ENCODE results near the gene KXD1. TPM values are rescaled to one million over a fixed set of nuclear protein-coding genes. Genes with fewer than 3 reads are reported as not detected.

The KXD1 gene
- total and polyA plus RNA-seq, 3 donors from 2014 or later = 124 to 163 (median 133) TPM

DNA sequence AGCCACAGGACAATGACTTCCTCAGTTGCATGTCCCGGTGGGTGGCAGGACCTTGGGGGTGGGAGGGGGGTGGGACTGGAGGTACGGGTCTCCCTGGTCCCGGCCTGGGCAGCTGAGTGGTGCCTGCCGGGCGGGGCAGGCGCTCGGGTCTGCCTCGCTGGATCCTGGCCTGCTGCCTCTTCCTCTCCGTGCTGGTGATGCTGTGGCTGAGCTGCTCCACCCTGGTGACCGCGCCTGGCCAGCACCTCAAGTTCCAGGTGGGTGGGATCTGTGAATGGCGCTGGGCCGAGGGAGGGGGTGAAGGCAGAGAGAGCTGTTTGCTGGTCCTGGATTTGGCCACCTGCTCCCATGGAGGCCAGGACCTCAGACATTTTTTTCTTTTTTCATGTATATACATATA is 60.6 kb downstream of the KXD1 start:
- intact Hi-C loops (cut with DNase I; ENCODE audit: low total_unique reads) = no loop called here
- Histone ChIP-seq H3K36me3 (ENCODE audit: low read depth, missing control alignments) (no peaks in the 10 kb centered on the region), H3K9me3 (no peaks in the 10 kb centered on the region), H3K27ac (no peak overlapping the region), H3K4me1 (no peaks in the 10 kb centered on the region), H3K27me3 (no peaks in the 10 kb centered on the region), H3K4me3 (no peak overlapping the region)
- TF ChIP-seq, protein P1, sequence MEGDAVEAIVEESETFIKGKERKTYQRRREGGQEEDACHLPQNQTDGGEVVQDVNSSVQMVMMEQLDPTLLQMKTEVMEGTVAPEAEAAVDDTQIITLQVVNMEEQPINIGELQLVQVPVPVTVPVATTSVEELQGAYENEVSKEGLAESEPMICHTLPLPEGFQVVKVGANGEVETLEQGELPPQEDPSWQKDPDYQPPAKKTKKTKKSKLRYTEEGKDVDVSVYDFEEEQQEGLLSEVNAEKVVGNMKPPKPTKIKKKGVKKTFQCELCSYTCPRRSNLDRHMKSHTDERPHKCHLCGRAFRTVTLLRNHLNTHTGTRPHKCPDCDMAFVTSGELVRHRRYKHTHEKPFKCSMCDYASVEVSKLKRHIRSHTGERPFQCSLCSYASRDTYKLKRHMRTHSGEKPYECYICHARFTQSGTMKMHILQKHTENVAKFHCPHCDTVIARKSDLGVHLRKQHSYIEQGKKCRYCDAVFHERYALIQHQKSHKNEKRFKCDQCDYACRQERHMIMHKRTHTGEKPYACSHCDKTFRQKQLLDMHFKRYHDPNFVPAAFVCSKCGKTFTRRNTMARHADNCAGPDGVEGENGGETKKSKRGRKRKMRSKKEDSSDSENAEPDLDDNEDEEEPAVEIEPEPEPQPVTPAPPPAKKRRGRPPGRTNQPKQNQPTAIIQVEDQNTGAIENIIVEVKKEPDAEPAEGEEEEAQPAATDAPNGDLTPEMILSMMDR (IDR thresholded peaks at IDR 0.05) = no peak
- no peak for TF ChIP-seq POLR2A (IDR thresholded peaks at IDR 0.05)
- 97 to 99% methylated on average over 13 of the region's 13 CpGs for WGBS, 2 donors
- DNase-seq = no peak

Other genes with a start within 250 kb of the KXD1 start
- 100 to 1,000 TPM; 212 to 241 TPM for gene LSM4, start 234.8 kb upstream of the KXD1 start, total RNA-seq
- 196 TPM for gene LSM4, start 234.8 kb upstream of the KXD1 start, polyA plus RNA-seq (ENCODE audit: insufficient read depth, low read depth, low replicate concordance)
- gene PGPEP1, start 217.3 kb upstream of the KXD1 start, total RNA-seq = 10 to 100 TPM; 12.4 to 16.2 TPM
- gene PGPEP1, start 217.3 kb upstream of the KXD1 start, polyA plus RNA-seq (ENCODE audit: insufficient read depth, low read depth, low replicate concordance) = 10.8 TPM
- gene GDF15, start 171.7 kb upstream of the KXD1 start, total RNA-seq = 1 to 10 TPM in 1 of 2 donors, under 1 TPM in 1; 0.93 to 2.5 TPM
- gene GDF15, start 171.7 kb upstream of the KXD1 start, polyA plus RNA-seq (ENCODE audit: insufficient read depth, low read depth, low replicate concordance) = 1.0 TPM
- gene LRRC25, start 160.2 kb upstream of the KXD1 start, total RNA-seq = 1 to 10 TPM; 1.6 to 4.0 TPM
- 3.4 TPM for gene LRRC25, start 160.2 kb upstream of the KXD1 start, polyA plus RNA-seq (ENCODE audit: insufficient read depth, low read depth, low replicate concordance)
- gene SSBP4, start 138.5 kb upstream of the KXD1 start, total RNA-seq = 100 to 1,000 TPM in 1 of 2 donors, 10 to 100 TPM in 1; 90.3 to 118 TPM
- gene SSBP4, start 138.5 kb upstream of the KXD1 start, polyA plus RNA-seq (ENCODE audit: insufficient read depth, low read depth, low replicate concordance) = 80.5 TPM
- gene ISYNA1, start 119.7 kb upstream of the KXD1 start, total RNA-seq = 1,000 to 10,000 TPM in 1 of 2 donors, 100 to 1,000 TPM in 1; 1,000 to 1,122 TPM
- gene ISYNA1, start 119.7 kb upstream of the KXD1 start, polyA plus RNA-seq (ENCODE audit: insufficient read depth, low read depth, low replicate concordance) = 493 TPM
- gene ELL, start 35.8 kb upstream of the KXD1 start, total RNA-seq = 10 to 100 TPM; 75.8 to 76.1 TPM
- 48.0 TPM for gene ELL, start 35.8 kb upstream of the KXD1 start, polyA plus RNA-seq (ENCODE audit: insufficient read depth, low read depth, low replicate concordance)
- 100 to 1,000 TPM; 587 to 614 TPM for gene FKBP8, start 14.3 kb upstream of the KXD1 start, total RNA-seq
- 571 TPM for gene FKBP8, start 14.3 kb upstream of the KXD1 start, polyA plus RNA-seq (ENCODE audit: insufficient read depth, low read depth, low replicate concordance)
- 100 to 1,000 TPM; 475 to 508 TPM for gene UBA52, start 14.0 kb downstream of the KXD1 start, total RNA-seq
- gene UBA52, start 14.0 kb downstream of the KXD1 start, polyA plus RNA-seq (ENCODE audit: insufficient read depth, low read depth, low replicate concordance) = 1,038 TPM
- gene REX1BD, start 30.9 kb downstream of the KXD1 start, total RNA-seq = 10 to 100 TPM; 44.3 to 58.7 TPM
- gene REX1BD, start 30.9 kb downstream of the KXD1 start, polyA plus RNA-seq (ENCODE audit: insufficient read depth, low read depth, low replicate concordance) = 14.5 TPM
- 1 to 10 TPM; 4.3 to 5.3 TPM for gene CRLF1, start 48.9 kb downstream of the KXD1 start, total RNA-seq
- gene CRLF1, start 48.9 kb downstream of the KXD1 start, polyA plus RNA-seq (ENCODE audit: insufficient read depth, low read depth, low replicate concordance) = 8.7 TPM
- 1 to 10 TPM; 4.3 to 7.0 TPM for gene TMEM59L, start 55.0 kb downstream of the KXD1 start, total RNA-seq
- gene TMEM59L, start 55.0 kb downstream of the KXD1 start, polyA plus RNA-seq (ENCODE audit: insufficient read depth, low read depth, low replicate concordance) = 4.5 TPM
- 10 to 100 TPM; 16.5 to 32.3 TPM for gene KLHL26, start 79.2 kb downstream of the KXD1 start, total RNA-seq
- gene KLHL26, start 79.2 kb downstream of the KXD1 start, polyA plus RNA-seq (ENCODE audit: insufficient read depth, low read depth, low replicate concordance) = 10.6 TPM
- 10 to 100 TPM; 28.1 to 32.1 TPM for gene CRTC1, start 125.8 kb downstream of the KXD1 start, total RNA-seq
- 15.6 TPM for gene CRTC1, start 125.8 kb downstream of the KXD1 start, polyA plus RNA-seq (ENCODE audit: insufficient read depth, low read depth, low replicate concordance)
- 1 to 10 TPM; 3.8 to 7.1 TPM for gene COMP, start 233.4 kb downstream of the KXD1 start, total RNA-seq
- gene COMP, start 233.4 kb downstream of the KXD1 start, polyA plus RNA-seq (ENCODE audit: insufficient read depth, low read depth, low replicate concordance) = 23.4 TPM